Left lung (tissue), 10 donors: Measurements from ENCODE around the gene STARD7. TPM values are rescaled to one million over a fixed set of nuclear protein-coding genes. Genes with fewer than 3 reads are reported as not detected.

Experiments
- ATAC-seq: fragments of 200-7000 bp; cut with Tn5 transposase; one replicate; pipeline ENCODE4 v1.9.1; 2020; ENCODE audit warnings: moderate library complexity
- DNase-seq, 4 donors: peaks; one replicate each; pipeline ENCODE4 v3.0.0-alpha.2; 2013 to 2020
- H3K27ac ChIP-seq, 2 donors: fragments of 200-600 bp; sonication (generic) in 1 of 2; one replicate each; pipeline versions ENCODE4 v1.5.0 to v1.8.0; 2020 to 2021
- H3K27me3 ChIP-seq, 2 donors: fragments of 200-600 bp; sonication (generic) in 1 of 2; one replicate each; pipeline versions ENCODE4 v1.5.0 to v1.8.0; 2020 to 2021
- H3K36me3 ChIP-seq, 2 donors: fragments of 200-600 bp; sonication (generic) in 1 of 2; one replicate each; pipeline versions ENCODE4 v1.5.0 to v1.8.0; 2020 to 2021
- H3K4me1 ChIP-seq, 2 donors: fragments of 200-600 bp; one replicate each; pipeline ENCODE4 v1.8.0; 2021
- H3K4me3 ChIP-seq, 2 donors: fragments of 200-600 bp; sonication (generic) in 1 of 2; one replicate each; pipeline versions ENCODE4 v1.5.0 to v1.8.0; 2020 to 2021; ENCODE audit warnings: mild to moderate bottlenecking in 1 of 2
- H3K9me3 ChIP-seq, 2 donors: fragments of 200-600 bp; sonication (generic) in 1 of 2; one replicate each; pipeline versions ENCODE4 v1.5.0 to v1.8.0; 2020 to 2021
- CTCF ChIP-seq, 2 donors: fragments of 200-600 bp; sonication (generic) in 1 of 2; IDR thresholded peaks; one replicate each; pipeline versions ENCODE4 v1.5.0 to v1.8.0; 2021; ENCODE audit warnings: antibody characterized with exemption in 2 of 2
- intact Hi-C, 2 donors: fragments of 100-400 bp; cut with DNase I; formaldehyde crosslinking; loops; one replicate each; pipeline versions ENCODE4 v1.11.2 to v1.14.2; 2022
- polyA plus RNA-seq, 6 donors: library from polyadenylated mRNA; unstranded; fragments of 120-200 nt; gene quantifications; one replicate each; pipeline ENCODE4 v1.2.1, GENCODE V29; 2013; ENCODE audit not compliant: insufficient read length in 6 of 6
- total RNA-seq, 2 donors: library from RNA; stranded (reverse); fragmentation: NEBNext Ultra II Directional; extraction: Animal tissue kit (Norgen Biotek cat#: 25700); gene quantifications; one replicate each; pipeline ENCODE4 v1.2.1, GENCODE V29; 2021
- donor health status: DM: no; HTN: yes; CAD: no.
- donor health status: DM: no; HTN: no; CAD: no.

STARD7 gene
- total and polyA plus RNA-seq, 8 donors = 99.2 to 142 (median 112) TPM

GRCh38 chr2:96135171-96135570 is 73.5 kb downstream of the STARD7 start:
- H3K36me3 ChIP-seq = no peaks in the 10 kb centered on the region
- intact Hi-C loops = no loop called here
- H3K27me3 ChIP-seq = peaks cover 0 to 6% of the 10 kb centered on the region in 2 donors
- DNase-seq = peak in 1 of 4 donors; percentile 50
- no peak overlapping the region for H3K27ac ChIP-seq
- H3K4me1 ChIP-seq = no peaks in the 10 kb centered on the region
- ATAC-seq = no peak
- H3K4me3 ChIP-seq = no peak overlapping the region
- H3K9me3 ChIP-seq = no peaks in the 10 kb centered on the region
- no peak for TF ChIP-seq CTCF (IDR thresholded peaks at IDR 0.05)

Other genes with a start within 250 kb of the STARD7 start
- 10 to 100 TPM; 17.4 to 23.5 TPM for gene ANKRD36C, start 217.0 kb downstream of the STARD7 start, total RNA-seq
- gene ANKRD36C, start 217.0 kb downstream of the STARD7 start, polyA plus RNA-seq = 10 to 100 TPM; 11.8 to 50.5 (median 42.7) TPM
- 1 to 10 TPM; 2.8 to 7.3 TPM for gene GPAT2, start 173.9 kb downstream of the STARD7 start, total RNA-seq
- 1 to 10 TPM; 2.7 to 6.2 (median 3.4) TPM for gene GPAT2, start 173.9 kb downstream of the STARD7 start, polyA plus RNA-seq
- gene ADRA2B, start 92.3 kb downstream of the STARD7 start, total RNA-seq = under 1 TPM; 0.20 to 0.34 TPM
- gene ADRA2B, start 92.3 kb downstream of the STARD7 start, polyA plus RNA-seq = 1 to 10 TPM in 5 of 6 donors, under 1 TPM in 1; 0.74 to 2.3 (median 1.3) TPM
- not detected for gene ASTL, start 70.3 kb downstream of the STARD7 start, total RNA-seq
- gene ASTL, start 70.3 kb downstream of the STARD7 start, polyA plus RNA-seq = under 1 TPM in 5 of 6 donors, not detected in 1; 0.11 to 0.30 (median 0.21) TPM
- gene DUSP2, start 63.4 kb downstream of the STARD7 start, total RNA-seq = 1 to 10 TPM; 3.6 to 5.7 TPM
- 1 to 10 TPM in 5 of 6 donors, under 1 TPM in 1; 0.82 to 3.3 (median 1.5) TPM for gene DUSP2, start 63.4 kb downstream of the STARD7 start, polyA plus RNA-seq
- 10 to 100 TPM; 66.1 to 79.9 TPM for gene TMEM127, start 57.2 kb upstream of the STARD7 start, total RNA-seq
- gene TMEM127, start 57.2 kb upstream of the STARD7 start, polyA plus RNA-seq = 10 to 100 TPM; 29.1 to 36.1 (median 33.7) TPM
- gene CIAO1, start 57.4 kb upstream of the STARD7 start, total RNA-seq = 10 to 100 TPM; 59.8 to 69.1 TPM
- gene CIAO1, start 57.4 kb upstream of the STARD7 start, polyA plus RNA-seq = 10 to 100 TPM; 60.7 to 72.8 (median 63.2) TPM
- 10 to 100 TPM; 82.7 to 96.1 TPM for gene SNRNP200, start 96.7 kb upstream of the STARD7 start, total RNA-seq
- 100 to 1,000 TPM; 184 to 209 (median 197) TPM for gene SNRNP200, start 96.7 kb upstream of the STARD7 start, polyA plus RNA-seq
- 1 to 10 TPM; 1.3 to 2.3 TPM for gene ITPRIPL1, start 116.5 kb upstream of the STARD7 start, total RNA-seq
- 1 to 10 TPM; 4.2 to 6.1 (median 5.4) TPM for gene ITPRIPL1, start 116.5 kb upstream of the STARD7 start, polyA plus RNA-seq
- 1 to 10 TPM; 4.4 to 5.7 TPM for gene NCAPH, start 126.9 kb upstream of the STARD7 start, total RNA-seq
- gene NCAPH, start 126.9 kb upstream of the STARD7 start, polyA plus RNA-seq = 10 to 100 TPM; 14.0 to 32.7 (median 17.5) TPM